CD4-positive, CD25-positive, alpha-beta regulatory T cell (primary cell): Measurements from ENCODE around the gene EXOC1. TPM values are rescaled to one million over a fixed set of nuclear protein-coding genes. Genes with fewer than 3 reads are reported as not detected.
A peak's percentile ranks its signal among the peaks of the same experiment; 100 is the strongest.
"Not testable (repeated sequence)": the region's sequence is repeated elsewhere in the genome, so short reads cannot be mapped to it uniquely, and the experiment has no call there.

Experiments
- ATAC-seq, 2 donors: fragments of 150-1000 bp; cut with Tn5 transposase; one replicate each; pipeline ENCODE4 v1.10.0; 2021; ENCODE audit warnings: low read depth in 2 of 2, moderate number of reproducible peaks in 2 of 2, moderate library complexity in 1 of 2
- DNase-seq, 3 donors: peaks; one replicate each; pipeline versions ENCODE4 v3.0.0 to v3.0.0-alpha.2; 2012 to 2022; ENCODE audit warnings: mixed read lengths in 1 of 3
- H3K27ac ChIP-seq: one replicate; pipeline ENCODE4 v1.7.0; 2013; ENCODE audit warnings: mild to moderate bottlenecking, low read length; ENCODE audit not compliant: insufficient read depth, poor library complexity, severe bottlenecking
- H3K27me3 ChIP-seq: one replicate; pipeline ENCODE4 v1.7.0; 2013; ENCODE audit warnings: low read length; ENCODE audit not compliant: control insufficient read depth, insufficient read depth
- H3K36me3 ChIP-seq: one replicate; pipeline ENCODE4 v1.7.0; 2013; ENCODE audit warnings: mild to moderate bottlenecking, low read length, moderate library complexity; ENCODE audit not compliant: control insufficient read depth, insufficient read depth
- H3K4me1 ChIP-seq: 2 replicates; pipeline ENCODE4 v1.7.0; 2013; ENCODE audit warnings: mild to moderate bottlenecking, low read length; ENCODE audit not compliant: insufficient read depth, control insufficient read depth, poor library complexity, severe bottlenecking
- H3K4me3 ChIP-seq: one replicate; pipeline ENCODE4 v1.7.0; 2013; ENCODE audit warnings: low read depth, mild to moderate bottlenecking, low read length, moderate library complexity
- H3K9me3 ChIP-seq, 2 experiments: 1 replicate in 1 of 2; 2 replicates in 1 of 2; pipeline ENCODE4 v1.7.0; 2013; ENCODE audit warnings: low read length in 2 of 2, mild to moderate bottlenecking in 1 of 2, moderate library complexity in 1 of 2; ENCODE audit not compliant: control insufficient read depth in 2 of 2
- H3K27ac Mint-ChIP-seq, 3 donors: one replicate each; pipeline ENCODE4 v1.8.0; 2020 to 2022; ENCODE audit warnings: mild to moderate bottlenecking in 3 of 3, mixed read lengths in 3 of 3, moderate library complexity in 2 of 3
- H3K27me3 Mint-ChIP-seq: one replicate; pipeline ENCODE4 v1.8.0; 2022; ENCODE audit warnings: mild to moderate bottlenecking, mixed read lengths
- H3K36me3 Mint-ChIP-seq: one replicate; pipeline ENCODE4 v1.8.0; 2020; ENCODE audit warnings: mixed read lengths
- H3K4me1 Mint-ChIP-seq, 4 donors: one replicate each; pipeline ENCODE4 v1.8.0; 2020 to 2022; ENCODE audit warnings: mixed read lengths in 4 of 4, mild to moderate bottlenecking in 1 of 4
- H3K4me3 Mint-ChIP-seq, 4 donors: one replicate each; pipeline ENCODE4 v1.8.0; 2020 to 2022; ENCODE audit warnings: mild to moderate bottlenecking in 4 of 4, mixed read lengths in 4 of 4, moderate library complexity in 3 of 4
- H3K9me3 Mint-ChIP-seq, 7 donors: one replicate each; pipeline ENCODE4 v1.8.0; 2020 to 2022; ENCODE audit warnings: mixed read lengths in 7 of 7, mild to moderate bottlenecking in 3 of 7, moderate library complexity in 2 of 7
- polyA plus RNA-seq, 4 donors: library from polyadenylated mRNA; unstranded; fragments of 300-500 nt; fragmentation: Illumina TruSeq; gene quantifications; one replicate each; pipeline ENCODE4 v1.2.3, GENCODE V29; 2021
- total RNA-seq: library from RNA; stranded (reverse); gene quantifications from one replicate; pipeline ENCODE4 v1.2.3, GENCODE V29; 2022

Gene EXOC1
- total and polyA plus RNA-seq, 5 donors from 2014 or later = 14.8 to 24.3 (median 17.1) TPM

DNA sequence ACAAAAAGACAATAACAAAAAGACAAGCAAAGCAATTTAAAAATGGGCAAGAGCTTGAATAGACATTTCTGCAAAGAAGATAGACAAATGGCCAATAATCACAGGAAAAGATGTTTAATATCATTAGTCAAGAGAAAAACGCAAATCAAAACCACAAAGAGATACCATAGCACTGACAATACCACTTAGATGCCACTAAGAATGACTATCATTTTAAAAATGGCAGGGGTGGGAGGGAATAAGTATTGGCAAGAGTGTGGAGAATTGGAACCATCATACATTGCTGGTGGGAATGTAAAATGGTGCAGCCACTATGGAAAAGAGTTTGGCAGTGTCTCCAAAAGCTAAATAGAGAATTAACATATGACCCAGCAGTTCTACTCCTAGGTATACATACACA, 15.1 kb upstream of the EXOC1 start:
- no peak overlapping the region for H3K4me3 Mint-ChIP-seq
- DNase-seq (no peak), ATAC-seq (no peak)
- H3K9me3 Mint-ChIP-seq = peaks cover 0 to 19% (median 8%) of the 10 kb centered on the region in 7 donors
- H3K4me1 Mint-ChIP-seq = peaks cover 0 to 3% (median 1%) of the 10 kb centered on the region in 4 donors
- Histone ChIP-seq H3K4me3 (no peak overlapping the region), H3K27ac (no peak overlapping the region), H3K4me1 (no peaks in the 10 kb centered on the region), H3K36me3 (no peaks in the 10 kb centered on the region), H3K9me3 (peaks cover 0 to 19% of the 10 kb centered on the region in 2 experiments), H3K27me3 (peaks cover 32% of the 10 kb centered on the region)
- peaks cover 44% of the 10 kb centered on the region for H3K27me3 Mint-ChIP-seq
- H3K27ac Mint-ChIP-seq = no peak overlapping the region
- H3K36me3 Mint-ChIP-seq = no peaks in the 10 kb centered on the region

GRCh38 chr4:55838952-55839351, 14.5 kb upstream of the EXOC1 start:
- H3K36me3 Mint-ChIP-seq = no peaks in the 10 kb centered on the region
- peaks cover 0 to 19% (median 8%) of the 10 kb centered on the region in 7 donors for H3K9me3 Mint-ChIP-seq
- ATAC-seq = no peak
- Histone ChIP-seq H3K4me1 (no peaks in the 10 kb centered on the region), H3K36me3 (no peaks in the 10 kb centered on the region), H3K9me3 (peaks cover 0 to 19% of the 10 kb centered on the region in 2 experiments), H3K27me3 (peaks cover 32% of the 10 kb centered on the region), H3K4me3 (no peak overlapping the region), H3K27ac (no peak overlapping the region)
- H3K27ac Mint-ChIP-seq = no peak overlapping the region
- peaks cover 41% of the 10 kb centered on the region for H3K27me3 Mint-ChIP-seq
- peaks cover 0 to 3% (median 1%) of the 10 kb centered on the region in 4 donors for H3K4me1 Mint-ChIP-seq
- H3K4me3 Mint-ChIP-seq = no peak overlapping the region
- no peak for DNase-seq

- ATAC-seq (no peak), DNase-seq (no peak)
- H3K4me3 ChIP-seq = no peak overlapping the region
- H3K27ac Mint-ChIP-seq = no peak overlapping the region
- H3K4me1 ChIP-seq = no peaks in the 10 kb centered on the region
- H3K36me3 ChIP-seq = no peaks in the 10 kb centered on the region
- peaks cover 24% of the 10 kb centered on the region for H3K27me3 ChIP-seq
- no peak overlapping the region for H3K27ac ChIP-seq
- peaks cover 32% of the 10 kb centered on the region for H3K27me3 Mint-ChIP-seq
- peaks cover 0 to 3% (median 1%) of the 10 kb centered on the region in 4 donors for H3K4me1 Mint-ChIP-seq
- H3K4me3 Mint-ChIP-seq = no peak overlapping the region
- peaks cover 0 to 17% of the 10 kb centered on the region in 2 experiments for H3K9me3 ChIP-seq
- H3K9me3 Mint-ChIP-seq = peaks cover 0 to 12% (median 5%) of the 10 kb centered on the region in 7 donors
- no peaks in the 10 kb centered on the region for H3K36me3 Mint-ChIP-seq
These were observed 12.5 kb upstream of the EXOC1 start for GRCh38 chr4:55840956-55841355.

DNA sequence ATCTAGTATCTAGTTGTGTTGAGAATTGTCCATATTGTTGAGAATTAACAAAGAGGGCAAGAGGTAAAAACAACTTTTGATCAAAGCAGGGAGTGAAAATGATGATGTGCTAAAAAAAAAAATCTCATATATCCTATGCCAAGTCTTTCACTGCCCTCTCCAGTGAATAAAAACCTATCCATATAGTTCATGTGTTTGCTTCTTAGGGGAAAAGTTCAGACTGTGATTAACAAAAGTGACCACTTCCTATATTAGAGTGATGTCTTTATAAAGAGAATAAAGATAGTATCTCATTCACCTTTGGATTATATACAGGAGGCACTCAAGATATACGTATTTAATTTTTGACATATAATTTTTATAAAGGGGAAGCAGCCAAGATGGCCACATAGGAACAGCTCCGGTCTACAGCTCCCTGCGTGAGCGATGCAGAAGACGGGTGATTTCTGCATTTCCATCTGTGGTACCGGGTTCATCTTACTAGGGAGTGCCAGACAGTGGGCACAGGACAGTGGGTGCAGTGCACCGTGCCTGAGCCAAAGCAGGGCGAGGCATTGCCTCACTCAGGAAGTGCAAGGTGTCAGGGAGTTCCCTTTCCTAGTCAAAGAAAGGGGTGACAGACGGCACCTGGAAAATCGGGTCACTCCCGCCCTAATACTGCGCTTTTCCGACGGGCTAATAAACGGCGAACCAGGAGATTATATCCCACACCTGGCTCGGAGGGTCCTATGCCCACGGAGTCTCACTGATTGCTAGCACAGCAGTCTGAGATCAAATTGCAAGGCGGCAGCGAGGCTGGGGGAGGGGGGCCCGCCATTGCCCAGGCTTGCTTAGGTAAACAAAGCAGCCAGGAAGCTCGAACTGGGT, 11.8 kb upstream of the EXOC1 start:
- H3K4me3 Mint-ChIP-seq, H3K4me3 ChIP-seq, H3K27ac Mint-ChIP-seq, H3K36me3 ChIP-seq, H3K36me3 Mint-ChIP-seq, H3K4me1 ChIP-seq, H3K9me3 Mint-ChIP-seq, DNase-seq, H3K4me1 Mint-ChIP-seq, ATAC-seq, H3K27ac ChIP-seq: not testable (repeated sequence)
- peaks cover 20% of the 10 kb centered on the region for H3K27me3 ChIP-seq
- peaks cover 26% of the 10 kb centered on the region for H3K27me3 Mint-ChIP-seq
- peaks cover 0 to 16% of the 10 kb centered on the region in 2 experiments for H3K9me3 ChIP-seq

DNA sequence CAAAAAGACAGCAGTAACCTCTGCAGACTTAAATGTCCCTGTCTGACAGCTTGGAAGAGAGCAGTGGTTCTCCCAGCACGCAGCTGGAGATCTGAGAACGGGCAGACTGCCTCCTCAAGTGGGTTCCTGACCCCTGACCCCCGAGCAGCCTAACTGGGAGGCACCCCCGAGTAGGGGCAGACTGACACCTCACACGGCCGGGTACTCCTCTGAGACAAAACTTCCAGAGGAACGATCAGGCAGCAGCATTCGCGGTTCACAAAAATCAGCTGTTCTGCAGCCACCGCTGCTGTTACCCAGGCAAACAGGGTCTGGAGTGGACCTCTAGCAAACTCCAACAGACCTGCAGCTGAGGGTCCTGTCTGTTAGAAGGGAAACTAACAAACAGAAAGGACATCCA, 11.1 kb upstream of the EXOC1 start:
- H3K27ac ChIP-seq, H3K4me1 Mint-ChIP-seq, H3K9me3 Mint-ChIP-seq, H3K4me3 ChIP-seq, H3K36me3 ChIP-seq, H3K36me3 Mint-ChIP-seq, ATAC-seq, H3K4me3 Mint-ChIP-seq, H3K4me1 ChIP-seq, H3K27ac Mint-ChIP-seq, DNase-seq: not testable (repeated sequence)
- H3K27me3 Mint-ChIP-seq = peaks cover 23% of the 10 kb centered on the region
- H3K27me3 ChIP-seq = peaks cover 15% of the 10 kb centered on the region
- H3K9me3 ChIP-seq = peaks cover 0 to 12% of the 10 kb centered on the region in 2 experiments

- no peak overlapping the region for H3K27ac Mint-ChIP-seq
- H3K36me3 ChIP-seq = no peaks in the 10 kb centered on the region
These were observed 3.7 kb upstream of the EXOC1 start for GRCh38 chr4:55849724-55850123.

GRCh38 chr4:55851885-55852284, 1.6 kb upstream of the EXOC1 start:
- peak overlapping the region in 2 of 4 donors; percentile 45 to 70 for H3K4me3 Mint-ChIP-seq
- peak overlapping the region; percentile 15 to 95 (median 70) for H3K27ac Mint-ChIP-seq
- peaks cover 16 to 34% (median 25%) of the 10 kb centered on the region in 4 donors for H3K4me1 Mint-ChIP-seq
- peaks cover 7% of the 10 kb centered on the region for H3K27me3 Mint-ChIP-seq
- Histone ChIP-seq H3K27me3 (no peaks in the 10 kb centered on the region), H3K27ac (no peak overlapping the region), H3K36me3 (no peaks in the 10 kb centered on the region), H3K4me3 (peak overlapping the region; percentile 88), H3K9me3 (no peaks in the 10 kb centered on the region), H3K4me1 (peaks cover 39% of the 10 kb centered on the region)
- H3K9me3 Mint-ChIP-seq = peaks cover 0 to 4% (median 0%) of the 10 kb centered on the region in 7 donors
- ATAC-seq = peak in 1 of 2 donors; percentile 22
- H3K36me3 Mint-ChIP-seq = no peaks in the 10 kb centered on the region
- DNase-seq = peak in 1 of 3 donors; percentile 62

More at GRCh38 chr4:55849724-55850123, 3.7 kb upstream of the EXOC1 start:
- ATAC-seq (no peak), DNase-seq (no peak)
- peaks cover 0 to 4% (median 0%) of the 10 kb centered on the region in 7 donors for H3K9me3 Mint-ChIP-seq
- Histone ChIP-seq H3K4me1 (peaks cover 27% of the 10 kb centered on the region), H3K27me3 (no peaks in the 10 kb centered on the region), H3K4me3 (no peak overlapping the region), H3K9me3 (no peaks in the 10 kb centered on the region), H3K27ac (no peak overlapping the region)
- peaks cover 16 to 31% (median 25%) of the 10 kb centered on the region in 4 donors for H3K4me1 Mint-ChIP-seq
- peaks cover 7% of the 10 kb centered on the region for H3K27me3 Mint-ChIP-seq
- H3K4me3 Mint-ChIP-seq = peak overlapping the region in 1 of 4 donors; percentile 70
- H3K36me3 Mint-ChIP-seq = no peaks in the 10 kb centered on the region
